Measurements from ENCODE around the gene EPHB4.
"Not testable (repeated sequence)": the region's sequence is repeated elsewhere in the genome, so short reads cannot be mapped to it uniquely, and the experiment has no call there.

EPHB4 gene

GRCh38 chr7:100819586-100819985 lies 7.7 kb downstream of the EPHB4 start:
- no peak for DNase-seq

GRCh38 chr7:100818825-100819224 lies 8.5 kb downstream of the EPHB4 start:
- DNase-seq, result no peak

DNA sequence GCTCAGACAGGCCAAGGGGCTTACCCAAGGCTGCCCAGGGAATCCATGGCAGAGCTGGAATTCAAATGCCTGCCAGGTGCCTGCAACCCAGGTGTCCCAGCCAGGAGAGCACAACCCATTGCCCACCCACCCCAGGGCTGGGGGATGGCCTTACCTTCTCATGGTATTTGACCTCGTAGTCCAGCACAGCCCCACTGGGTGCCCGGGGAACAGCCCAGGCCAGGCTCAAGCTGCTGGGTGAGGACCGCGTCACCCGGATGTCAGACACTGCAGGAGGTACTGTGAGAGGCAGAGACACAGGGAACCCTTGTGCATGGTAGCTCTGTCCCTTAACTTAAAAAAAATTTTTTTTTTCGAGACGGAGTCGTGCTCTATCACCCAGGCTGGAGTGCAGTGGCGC lies 9.0 kb downstream of the EPHB4 start:
- no peak for DNase-seq

- no peak for DNase-seq
Measured at GRCh38 chr7:100817097-100817496, 10.2 kb downstream of the EPHB4 start.

DNA sequence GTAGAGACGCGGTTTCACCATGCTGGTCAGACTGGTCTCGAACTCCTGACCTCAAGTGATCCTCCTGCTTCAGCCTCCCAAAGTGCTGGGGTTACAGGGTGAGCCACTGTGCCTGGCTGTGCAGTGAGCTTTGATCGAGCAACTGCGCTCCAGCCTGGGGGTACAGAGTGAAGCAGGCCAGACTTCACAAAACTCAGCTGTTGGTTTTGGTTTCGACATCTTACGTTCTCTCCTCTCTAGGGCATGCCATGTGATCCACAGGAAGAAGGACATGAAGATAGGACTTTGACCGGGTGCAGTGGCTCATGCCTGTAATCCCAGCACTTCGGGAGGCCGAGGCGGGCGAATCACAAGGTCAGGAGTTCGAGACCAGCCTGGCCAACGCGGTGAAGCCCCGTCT lies 10.8 kb downstream of the EPHB4 start:
- not testable (repeated sequence) for DNase-seq

DNA sequence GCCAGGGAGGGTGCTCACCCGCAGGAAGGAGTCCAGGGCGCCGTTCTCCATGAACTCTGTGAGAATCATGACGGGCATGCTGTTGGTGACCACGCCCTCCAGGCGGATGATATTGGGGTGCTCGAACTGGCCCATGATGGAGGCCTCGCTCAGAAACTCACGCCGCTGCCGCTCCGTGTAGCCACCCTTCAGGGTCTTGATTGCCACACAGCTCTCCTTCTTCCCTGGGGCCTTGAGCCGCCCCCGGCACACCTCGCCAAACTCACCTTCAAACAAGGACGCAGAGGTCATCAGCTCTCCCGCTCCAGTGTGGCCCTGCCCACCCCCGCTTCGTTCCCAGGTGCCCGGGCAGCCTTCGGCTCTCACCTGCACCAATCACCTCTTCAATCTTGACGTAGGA lies 14.6 kb downstream of the EPHB4 start:
- no peak for DNase-seq

DNA sequence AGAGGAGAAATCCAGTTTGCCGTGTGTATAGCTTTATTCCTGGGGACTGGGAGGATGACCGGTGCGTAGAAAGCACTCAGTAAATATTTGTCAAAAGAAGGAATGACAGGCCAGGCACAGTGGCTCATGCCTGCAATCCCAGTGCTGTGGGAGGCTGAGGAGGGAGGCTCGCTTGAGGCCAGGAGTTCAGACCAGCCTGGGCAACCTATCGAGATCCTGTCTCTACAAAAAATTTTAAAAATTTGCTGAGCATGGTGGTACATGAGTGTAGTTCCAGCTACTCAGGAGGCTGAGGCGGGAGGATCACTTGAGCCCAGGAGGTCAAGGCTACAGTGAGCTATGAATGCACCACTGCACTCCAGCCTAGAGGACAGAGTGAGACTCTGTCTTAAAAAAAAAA lies 15.8 kb downstream of the EPHB4 start:
- DNase-seq, result no peak

DNA sequence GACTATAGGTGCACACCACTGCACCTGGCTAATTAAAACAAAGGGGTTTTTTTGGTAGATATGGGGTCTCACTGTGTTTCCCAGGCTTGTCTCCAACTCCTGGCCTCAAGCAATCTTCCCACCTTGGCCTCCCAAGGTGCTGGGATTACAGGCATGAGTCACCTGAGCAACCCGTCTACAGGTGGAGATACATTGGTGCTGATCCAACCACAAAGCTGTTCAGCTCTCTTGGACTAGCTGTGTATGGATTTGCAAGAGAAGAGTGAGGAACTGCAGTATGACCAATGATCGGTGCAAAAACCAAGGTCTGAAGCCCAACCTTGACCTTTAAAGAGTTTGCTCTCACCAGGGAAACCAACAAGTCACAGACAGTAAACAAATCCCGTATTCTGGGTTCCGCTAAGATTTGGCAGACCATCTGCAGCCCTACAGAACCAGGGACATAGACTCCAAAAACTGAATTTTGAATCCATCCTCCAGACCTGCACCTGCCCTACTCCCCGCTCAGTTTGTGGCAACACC lies 18.9 kb downstream of the EPHB4 start:
- no peak for DNase-seq

- not testable (repeated sequence) for DNase-seq
Measured at GRCh38 chr7:100806883-100807282, 20.4 kb downstream of the EPHB4 start.

DNA sequence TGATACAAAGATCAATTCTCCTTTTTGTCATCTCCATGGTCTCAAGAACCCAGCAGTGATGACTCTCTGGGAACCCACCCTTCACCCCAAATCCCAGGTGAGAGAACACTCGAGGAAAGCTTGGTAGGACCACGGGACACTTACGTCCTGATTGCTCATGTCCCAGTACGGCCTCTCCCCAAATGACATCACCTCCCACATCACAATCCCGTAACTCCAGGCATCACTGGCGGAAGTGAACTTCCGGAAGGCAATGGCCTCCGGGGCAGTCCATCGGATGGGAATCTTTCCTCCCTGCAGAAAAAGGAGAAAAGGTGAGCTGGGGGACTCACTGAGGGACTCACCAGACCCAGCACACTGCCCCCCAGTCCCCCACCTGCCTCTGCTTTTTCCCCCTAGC lies 21.0 kb downstream of the EPHB4 start:
- DNase-seq, result no peak

DNA sequence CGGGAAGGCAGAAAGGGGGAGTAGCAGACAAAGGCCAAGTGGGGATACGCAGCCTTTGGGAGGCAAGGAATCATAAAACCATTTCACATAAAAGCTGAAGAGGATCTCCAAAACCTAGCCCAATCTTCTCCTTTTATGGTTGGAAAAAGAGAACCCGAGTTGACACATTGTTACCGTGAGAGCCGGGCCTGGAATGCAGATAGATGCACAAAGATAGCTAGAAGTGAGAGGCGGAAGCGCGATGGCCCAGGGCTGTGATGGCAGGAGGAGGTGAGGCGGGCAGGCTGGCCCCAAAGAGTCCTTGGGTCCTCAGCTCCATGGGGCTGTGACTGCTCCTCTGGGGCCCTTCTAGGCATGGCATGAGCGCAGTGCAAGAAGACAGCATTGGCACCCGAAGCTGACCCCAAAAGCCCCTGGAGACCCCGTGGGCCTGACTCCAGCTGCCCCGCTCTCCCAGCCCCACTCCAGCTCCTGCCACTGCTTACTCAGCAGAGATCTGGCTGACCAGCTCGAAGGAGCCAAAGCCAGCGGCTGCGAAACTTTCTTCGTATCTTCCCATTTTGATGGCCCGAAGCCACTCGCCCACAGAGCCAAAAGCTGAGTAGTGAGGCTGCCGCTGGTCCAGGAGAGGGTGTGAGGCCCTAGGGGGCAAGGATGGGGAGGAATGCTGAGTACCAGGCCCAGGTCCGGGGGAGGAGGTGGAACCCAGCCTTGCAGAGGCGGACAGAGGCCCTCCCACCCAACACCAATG lies 22.5 kb downstream of the EPHB4 start:
- DNase-seq, result no peak

- DNase-seq, result no peak
Measured at GRCh38 chr7:100803398-100804161, 23.7 kb downstream of the EPHB4 start.

GRCh38 chr7:100802951-100803350 lies 24.4 kb downstream of the EPHB4 start:
- DNase-seq, result no peak

GRCh38 chr7:100801833-100802568 lies 25.3 kb downstream of the EPHB4 start:
- no peak for DNase-seq

DNA sequence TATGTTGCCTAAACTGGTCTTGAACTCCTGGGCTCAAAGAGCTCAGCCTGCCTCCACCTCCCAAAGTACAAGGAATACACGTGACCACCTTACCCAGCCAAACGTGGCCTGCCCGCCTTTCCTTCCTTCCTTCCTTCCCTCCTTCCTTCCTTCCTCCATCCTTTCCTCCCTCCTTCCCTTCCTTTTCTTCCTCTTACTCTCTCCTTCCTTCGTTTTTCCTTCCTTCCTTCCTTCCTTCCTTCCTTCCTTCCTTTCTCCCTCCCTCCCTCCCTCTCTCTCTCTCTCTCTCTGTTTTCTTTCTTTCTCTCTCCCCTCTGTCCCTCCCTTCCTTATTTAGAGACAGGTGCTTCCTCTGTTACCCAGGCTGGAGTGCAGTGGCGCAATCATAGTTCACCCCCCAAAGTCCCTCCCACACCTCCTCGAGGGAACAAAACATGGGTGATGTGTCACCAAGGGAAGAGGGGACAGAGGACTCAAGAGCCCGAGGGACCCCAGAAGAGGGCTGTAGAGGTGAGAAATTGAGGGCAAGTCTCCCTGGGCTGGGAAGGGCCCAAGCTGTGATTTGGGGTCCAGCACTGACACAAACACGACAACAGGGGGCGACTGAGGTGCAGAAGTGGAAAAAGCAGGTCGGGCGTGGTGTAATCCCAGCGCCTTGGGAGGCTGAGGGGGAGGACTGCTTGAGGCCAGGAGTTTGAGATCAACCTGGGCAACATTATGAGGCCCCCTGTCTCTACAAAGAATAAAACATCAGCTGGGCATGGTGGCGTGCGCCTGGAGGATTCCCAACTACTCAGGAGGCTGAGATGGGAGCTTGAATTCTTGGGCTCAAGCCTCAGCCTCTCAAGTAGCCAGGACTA lies 28.1 kb downstream of the EPHB4 start:
- DNase-seq, result peak; percentile 12

DNA sequence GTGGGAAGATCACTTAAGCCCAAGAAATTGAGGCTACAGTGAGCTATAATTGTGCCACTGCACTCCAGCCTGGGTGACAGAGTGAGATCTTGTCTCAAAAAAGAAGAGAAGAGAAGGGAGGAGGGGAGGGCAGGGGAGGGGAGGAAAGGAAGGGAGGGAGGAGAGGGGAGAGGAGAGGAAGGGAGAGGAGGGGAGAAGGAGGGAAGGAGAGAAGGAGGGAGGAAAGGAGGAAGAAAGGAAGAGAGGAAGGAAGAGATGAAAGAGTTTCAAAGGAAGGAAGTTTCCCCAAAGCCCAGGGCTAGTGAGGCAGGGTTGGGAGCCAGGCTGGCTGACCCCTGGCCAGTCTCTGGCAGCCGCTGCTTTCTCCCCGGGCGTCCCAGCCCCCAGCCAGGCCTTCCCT lies 32.6 kb downstream of the EPHB4 start:
- DNase-seq, result no peak

DNA sequence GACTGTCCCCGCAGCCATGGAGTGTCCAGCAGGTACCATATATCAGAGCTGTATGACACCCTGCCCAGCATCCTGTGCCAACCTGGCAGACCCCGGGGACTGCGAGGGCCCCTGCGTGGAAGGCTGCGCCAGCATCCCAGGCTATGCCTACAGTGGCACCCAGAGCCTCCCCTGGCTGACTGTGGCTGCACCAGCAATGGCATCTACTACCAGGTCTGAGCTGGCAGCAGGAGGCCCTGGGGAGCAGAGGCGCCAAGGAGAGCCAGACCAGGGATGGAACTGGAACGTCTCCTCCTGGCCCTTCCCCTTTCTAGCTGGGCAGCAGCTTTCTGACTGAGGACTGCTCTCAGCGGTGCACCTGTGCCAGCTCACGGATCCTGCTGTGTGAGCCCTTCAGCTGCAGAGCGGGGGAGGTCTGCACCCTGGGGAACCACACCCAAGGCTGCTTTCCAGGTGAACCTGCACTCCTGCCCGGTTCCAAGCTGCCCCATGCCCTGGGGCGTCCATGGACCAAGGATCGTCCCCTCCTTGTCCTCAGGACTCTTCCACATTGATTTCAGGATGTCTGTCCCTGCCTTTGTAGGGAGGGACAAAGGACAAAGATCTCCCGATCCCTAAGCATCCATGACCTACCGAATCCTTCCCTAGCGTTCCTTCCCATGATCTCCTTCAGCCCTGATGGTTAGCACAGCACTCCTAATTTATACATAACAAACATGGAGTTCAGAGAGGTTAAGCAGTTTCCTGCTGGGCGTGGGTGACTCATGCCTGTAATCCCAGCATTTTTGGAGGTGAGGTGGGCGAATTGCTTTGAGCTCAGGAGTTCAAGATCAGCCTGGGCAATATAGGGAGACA lies 33.3 kb downstream of the EPHB4 start:
- no peak for DNase-seq

GRCh38 chr7:100791881-100792666 lies 35.2 kb downstream of the EPHB4 start:
- no peak for DNase-seq

DNA sequence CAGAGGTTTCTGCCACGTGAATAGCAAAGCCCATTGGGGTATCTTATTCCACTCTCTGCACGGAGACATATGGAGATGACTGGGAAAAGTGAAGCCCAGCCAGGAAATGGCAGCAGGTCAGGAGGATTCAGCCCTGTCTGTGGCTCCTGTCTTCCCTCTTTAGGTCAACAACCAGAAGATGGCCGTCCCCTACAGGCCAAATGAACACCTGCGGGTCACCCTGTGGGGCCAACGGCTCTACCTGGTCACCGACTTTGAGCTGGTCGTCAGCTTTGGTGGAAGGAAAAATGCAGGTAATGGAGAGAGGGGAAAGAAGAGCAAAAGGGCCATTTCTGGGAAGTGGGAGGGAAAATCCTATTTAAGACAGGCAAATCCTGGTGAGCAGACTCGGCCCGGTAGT lies 38.3 kb downstream of the EPHB4 start:
- DNase-seq, result no peak

DNA sequence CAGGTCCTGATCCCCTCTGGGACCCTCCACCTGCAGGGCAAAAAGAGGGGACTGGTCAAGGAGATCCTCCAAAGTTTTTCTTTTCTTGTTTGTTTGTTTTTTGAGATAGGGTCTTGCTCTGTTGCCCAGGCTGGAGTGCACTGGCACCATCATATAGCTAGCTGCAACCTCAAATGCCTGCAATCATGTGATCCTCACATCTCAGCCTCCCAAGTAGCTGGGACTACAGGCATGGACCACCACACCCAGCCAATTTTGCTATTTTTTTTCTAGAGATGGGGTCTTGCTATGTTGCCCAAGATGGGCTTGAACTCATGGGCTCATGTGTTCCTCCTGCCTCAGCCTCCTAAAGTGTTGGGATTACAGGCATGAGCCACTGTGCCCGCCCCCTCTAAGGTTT lies 41.0 kb downstream of the EPHB4 start:
- DNase-seq, result no peak

DNA sequence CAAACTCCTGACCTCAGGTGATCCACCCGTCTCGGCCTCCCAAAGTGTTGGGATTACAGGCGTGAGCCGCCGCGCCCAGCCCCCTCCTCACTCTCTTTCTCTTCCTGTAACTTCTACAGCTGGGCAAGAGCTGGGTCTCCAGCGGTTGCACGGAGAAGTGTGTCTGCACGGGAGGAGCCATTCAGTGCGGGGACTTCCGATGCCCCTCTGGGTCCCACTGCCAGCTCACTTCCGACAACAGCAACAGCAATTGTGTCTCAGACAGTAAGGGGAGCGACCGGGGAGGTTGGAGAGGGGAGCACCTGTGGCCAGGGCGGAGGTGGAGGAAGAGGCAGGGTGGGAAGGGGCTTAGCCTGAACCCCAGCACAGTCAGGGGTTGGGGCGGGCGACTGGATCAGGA lies 41.4 kb downstream of the EPHB4 start:
- no peak for DNase-seq

All from NK-92 treated with Interleukin-12 subunit alpha and Interleukin-12 subunit beta, amount 100 ng/mL, for 24 hours (cell line).